ENCODE data around the gene RASL12.
"Not testable (repeated sequence)": the region's sequence is repeated elsewhere in the genome, so short reads cannot be mapped to it uniquely, and the experiment has no call there.

The RASL12 gene

DNA sequence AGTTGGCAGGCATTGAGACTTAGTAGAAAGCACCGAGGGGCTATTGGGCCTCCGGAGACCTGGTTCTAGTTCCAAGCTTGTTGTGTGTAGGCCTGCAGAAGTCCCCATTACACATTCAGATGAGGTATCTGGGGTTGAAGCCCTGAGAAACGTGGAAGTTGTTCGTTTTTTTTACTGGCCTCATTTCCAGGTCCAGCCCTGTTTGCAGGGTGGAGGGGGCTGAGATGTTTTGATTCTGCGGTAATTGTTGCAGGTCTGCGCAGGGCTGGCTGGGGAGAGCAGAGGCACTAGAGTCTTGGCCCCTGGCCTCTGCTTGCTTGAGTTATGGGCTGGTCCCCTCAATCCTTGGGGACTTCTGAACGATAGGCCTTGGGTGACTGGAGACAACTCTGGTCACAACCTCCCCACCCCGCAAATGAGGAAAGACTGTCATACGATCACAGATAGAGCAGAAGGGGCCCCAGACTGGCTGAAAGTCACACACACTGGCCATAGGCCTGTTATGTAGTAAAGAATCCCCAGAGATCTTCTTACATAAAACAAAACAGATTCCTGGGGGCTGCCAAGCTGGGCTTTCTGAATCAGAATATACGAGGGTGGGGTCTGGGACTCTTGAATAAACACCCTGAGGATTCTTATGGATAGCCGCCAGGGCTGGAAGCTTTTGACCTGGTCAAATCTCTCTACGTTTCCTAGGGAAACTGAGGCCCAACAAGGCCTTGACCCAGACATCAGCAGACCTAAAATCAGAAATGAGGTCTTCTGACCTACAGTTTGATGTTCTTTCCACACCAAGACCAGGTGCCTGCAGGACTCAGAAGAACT lies 24.4 kb upstream of the RASL12 start:
- DNase-seq (ENCODE audit: low read depth), result no peak

DNA sequence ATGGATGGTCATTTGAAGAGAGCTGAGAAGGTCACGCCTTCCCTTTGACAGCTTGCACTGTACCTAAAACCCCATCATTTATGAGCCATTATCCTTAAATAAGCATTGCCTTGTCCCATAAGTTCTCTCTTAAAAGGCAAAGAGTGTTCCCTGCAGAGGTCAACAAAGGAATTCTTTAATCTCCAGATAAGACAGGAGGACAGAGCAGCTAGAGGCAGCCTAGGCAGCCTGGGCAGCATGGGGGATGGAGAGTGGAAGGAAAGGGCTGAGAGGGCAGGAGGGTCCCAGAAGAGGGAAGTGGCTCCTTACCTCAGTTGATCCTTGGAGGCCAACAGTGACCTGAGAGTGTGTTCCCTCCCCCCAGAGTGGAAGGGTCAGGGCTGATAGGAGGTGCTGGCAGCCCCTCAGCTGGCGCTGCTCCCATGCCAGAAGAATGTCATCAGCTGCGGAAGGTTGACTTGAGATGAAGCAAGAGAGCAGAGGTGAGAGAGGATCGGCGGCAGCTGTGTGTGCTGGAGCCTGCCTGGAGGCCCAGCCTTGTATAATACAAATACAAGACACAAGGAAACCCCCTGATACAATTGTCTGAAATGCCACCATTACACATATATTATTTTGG lies 21.5 kb upstream of the RASL12 start:
- DNase-seq (ENCODE audit: low read depth), result no peak

DNA sequence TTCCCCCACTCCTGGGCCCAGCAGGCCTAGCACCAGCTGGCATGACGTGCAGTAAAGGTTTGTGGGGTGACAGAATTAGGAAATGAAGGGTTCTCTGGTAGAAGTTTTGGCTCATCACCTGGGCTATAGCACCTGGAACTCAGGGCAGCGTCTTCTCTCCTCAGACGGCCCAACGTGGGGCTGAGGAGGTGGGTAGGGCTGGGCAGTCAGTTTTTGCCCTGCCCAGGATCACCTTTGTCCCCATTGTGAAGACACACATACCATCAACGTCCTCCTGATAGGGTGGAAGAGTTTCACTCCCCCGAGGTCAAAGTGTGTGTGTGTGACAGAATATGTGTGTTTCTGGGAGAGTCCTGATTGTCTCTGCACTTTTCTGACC lies 20.8 kb upstream of the RASL12 start:
- no peak for DNase-seq (ENCODE audit: low read depth)

DNA sequence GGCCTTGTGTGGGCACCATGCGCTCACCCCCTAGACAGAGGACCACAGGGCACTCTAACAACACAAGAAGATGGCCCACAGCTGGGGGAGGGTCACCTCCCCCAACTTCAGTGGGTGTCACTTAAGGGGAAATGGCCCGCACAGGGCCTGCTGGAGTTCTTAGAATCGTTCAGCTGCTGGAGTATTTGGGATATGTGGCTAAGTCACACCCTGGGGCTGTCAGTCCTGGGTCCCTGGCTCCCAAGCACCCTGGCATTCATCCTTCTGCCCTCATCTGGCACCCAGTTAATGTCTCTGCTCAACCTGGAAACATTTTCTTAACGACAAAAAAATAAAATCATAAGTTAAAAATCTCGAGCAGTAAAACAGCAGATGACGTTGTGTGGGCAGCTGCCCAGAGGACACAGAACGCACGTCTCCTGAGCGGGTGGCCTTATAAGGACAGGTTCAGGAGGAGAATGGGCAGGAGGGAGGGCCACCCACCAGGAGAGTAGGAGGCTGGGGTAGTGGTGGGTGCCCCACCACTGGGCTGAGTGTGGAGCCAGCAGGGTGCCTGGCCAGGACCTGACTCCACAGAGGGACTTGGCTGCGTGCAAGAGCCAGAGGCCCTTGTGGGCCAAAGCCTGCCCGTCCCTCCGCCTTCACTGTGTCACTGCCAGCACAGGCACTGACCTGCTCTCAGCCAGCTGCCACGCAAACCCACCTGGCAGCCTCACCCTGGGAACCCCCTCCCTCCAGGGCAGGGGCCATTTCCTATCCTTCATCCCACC lies 20.3 kb upstream of the RASL12 start:
- DNase-seq (ENCODE audit: low read depth), result peak; percentile 5

DNA sequence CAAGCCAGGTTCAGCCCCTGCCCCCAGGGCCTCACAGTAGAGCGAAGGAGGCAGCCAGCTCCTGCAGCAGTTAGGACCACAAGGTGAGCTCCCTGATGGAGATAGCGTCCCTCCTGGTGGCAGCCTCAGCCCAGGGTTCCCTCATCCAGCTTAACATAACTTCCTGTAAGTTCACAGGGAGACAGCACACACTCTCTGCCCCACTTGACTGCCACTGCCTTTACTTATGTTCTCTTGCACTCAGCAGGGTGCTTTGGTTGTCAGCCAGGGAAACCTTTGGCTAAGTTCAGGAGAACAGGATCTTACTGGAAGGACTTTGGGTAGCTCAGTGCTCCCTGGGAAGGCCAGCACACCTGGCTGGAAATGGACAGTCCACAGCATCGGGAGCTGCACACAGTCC lies 19.6 kb upstream of the RASL12 start:
- DNase-seq (ENCODE audit: low read depth), result no peak

DNA sequence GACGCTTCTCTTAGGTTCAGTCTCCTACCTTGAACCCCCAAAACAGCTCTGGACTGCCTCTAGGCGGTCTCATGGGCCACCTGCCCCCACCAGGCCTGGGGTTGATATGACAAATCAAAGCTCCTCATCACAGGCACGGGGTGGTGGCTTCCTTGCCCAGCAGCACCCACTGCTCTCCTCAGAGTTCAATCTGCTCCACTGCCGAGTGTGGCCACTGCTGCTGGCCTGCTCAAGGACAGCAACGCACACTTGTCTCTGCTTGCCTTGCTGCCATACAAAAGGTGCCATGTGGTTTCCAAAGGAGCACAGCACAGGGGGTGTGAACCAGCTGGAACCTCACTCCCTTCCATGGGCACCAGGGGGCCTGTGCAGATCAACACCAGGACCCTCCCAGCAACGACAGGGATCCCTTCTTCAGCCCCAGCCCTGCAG lies 18.9 kb upstream of the RASL12 start:
- DNase-seq (ENCODE audit: low read depth), result no peak

DNA sequence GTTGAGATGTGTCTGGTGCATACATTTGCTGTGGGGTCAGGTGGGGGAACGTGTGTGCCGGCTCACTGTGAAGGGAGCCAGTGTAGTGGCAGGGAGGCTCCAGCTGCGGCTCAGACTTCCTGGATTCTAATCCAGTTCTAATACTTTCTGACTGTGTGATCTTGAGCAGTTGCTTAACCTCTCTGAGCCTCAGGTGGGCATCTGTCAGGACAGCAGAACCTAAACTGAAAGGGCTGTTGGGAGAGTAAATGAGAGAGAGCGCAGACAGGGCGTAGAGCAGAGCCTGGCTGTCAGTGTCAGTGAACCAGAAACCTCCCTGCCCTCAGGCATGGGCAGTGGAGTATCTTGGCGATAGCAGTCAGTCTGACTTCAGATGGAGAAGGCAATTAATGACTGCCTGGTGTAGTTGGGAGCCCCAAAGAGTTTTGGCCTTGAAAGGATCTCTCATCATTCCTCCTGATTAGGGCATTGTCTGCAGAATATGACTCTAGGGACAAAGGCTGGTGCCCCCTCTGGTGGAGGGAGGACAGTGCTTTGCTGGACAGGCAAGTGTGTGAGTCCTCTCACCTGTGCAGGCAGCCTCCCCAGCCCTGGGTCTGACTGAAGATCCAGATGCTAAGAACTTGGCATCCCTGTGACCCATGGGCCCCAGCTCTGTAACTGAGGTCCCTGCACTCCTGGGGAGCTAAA lies 18.3 kb upstream of the RASL12 start:
- DNase-seq (ENCODE audit: low read depth), result no peak

DNA sequence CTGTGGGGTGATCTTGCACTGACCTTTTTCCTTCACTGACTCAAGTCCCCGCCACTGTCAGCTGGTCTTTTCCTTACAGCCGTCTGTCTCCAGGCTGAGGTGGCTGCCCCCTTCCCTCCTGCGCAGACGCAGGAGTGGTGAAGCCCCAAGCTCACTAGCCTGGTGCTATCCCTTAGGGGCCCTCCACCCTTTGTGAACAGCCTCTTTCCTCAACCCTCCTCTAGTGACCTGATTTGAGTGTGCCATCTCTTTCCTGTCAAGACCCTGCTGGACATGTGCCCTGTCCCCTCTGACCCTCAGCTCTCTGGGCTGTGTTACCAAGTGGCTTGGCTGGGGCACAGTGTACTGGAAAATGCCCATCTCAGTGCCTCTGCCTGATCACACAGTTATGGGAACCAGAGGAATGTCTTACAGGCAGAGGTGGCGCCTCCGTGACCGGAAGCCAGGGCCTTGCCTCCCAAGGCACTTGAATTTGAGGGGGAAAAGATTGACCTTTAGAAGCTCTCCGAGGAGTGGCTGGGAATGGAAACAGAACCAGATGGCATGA lies 17.5 kb upstream of the RASL12 start:
- DNase-seq (ENCODE audit: low read depth), result no peak

DNA sequence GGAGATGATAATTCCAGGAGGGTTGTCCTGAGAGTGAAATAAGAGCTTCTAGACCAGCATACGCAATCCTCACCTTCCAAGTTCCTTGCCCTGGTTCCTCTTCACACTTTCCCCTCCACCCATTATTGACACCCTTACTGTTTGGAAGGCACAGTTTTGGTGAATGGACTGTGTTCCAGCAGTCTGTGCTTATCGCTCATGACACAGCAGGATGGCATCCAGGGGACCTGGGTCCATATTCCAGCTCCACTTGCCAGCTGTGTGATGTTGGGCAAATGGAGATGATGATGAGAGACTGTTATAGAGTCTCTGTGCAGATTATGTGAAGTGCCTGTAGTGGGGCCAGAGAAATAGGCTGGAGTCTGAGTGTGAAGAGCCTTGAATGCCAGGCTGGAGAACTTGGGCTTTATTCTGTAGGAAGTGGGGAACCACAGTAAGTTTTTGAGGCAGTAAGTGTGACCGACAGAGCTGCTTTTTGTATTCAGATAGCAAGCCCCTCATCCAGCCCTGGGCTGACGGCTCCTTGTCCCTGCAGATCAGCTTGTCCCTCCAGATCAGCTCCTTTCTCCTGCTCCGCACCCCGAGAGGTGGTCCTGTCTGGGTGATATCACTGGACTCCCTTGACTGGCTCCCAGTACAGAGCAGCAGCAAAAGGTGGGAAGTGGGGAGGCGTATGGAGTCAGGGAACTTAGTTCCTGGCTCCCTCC lies 16.9 kb upstream of the RASL12 start:
- DNase-seq (ENCODE audit: low read depth), result no peak

DNA sequence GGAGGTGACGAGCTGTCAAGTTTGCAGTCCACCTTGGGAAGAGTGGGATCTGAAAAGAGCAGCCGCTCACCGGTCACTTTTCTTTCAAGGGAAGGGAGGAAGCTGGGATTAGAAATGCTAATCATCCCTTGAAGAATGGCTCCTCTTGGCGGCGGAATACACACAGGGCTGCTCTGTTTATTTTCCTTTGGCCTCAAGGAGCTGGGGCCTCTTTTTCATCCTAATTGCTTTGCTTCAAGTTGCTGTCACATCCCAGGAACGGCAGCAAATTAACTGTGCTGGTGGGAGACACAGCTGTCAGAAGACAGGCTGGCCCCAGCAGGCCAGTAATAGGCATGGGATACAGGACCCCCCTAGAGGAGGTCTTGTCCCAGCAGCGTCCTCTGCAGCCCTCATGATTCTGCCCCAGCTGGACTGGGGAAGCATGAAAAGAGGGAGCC lies 15.5 kb upstream of the RASL12 start:
- DNase-seq (ENCODE audit: low read depth), result no peak

DNA sequence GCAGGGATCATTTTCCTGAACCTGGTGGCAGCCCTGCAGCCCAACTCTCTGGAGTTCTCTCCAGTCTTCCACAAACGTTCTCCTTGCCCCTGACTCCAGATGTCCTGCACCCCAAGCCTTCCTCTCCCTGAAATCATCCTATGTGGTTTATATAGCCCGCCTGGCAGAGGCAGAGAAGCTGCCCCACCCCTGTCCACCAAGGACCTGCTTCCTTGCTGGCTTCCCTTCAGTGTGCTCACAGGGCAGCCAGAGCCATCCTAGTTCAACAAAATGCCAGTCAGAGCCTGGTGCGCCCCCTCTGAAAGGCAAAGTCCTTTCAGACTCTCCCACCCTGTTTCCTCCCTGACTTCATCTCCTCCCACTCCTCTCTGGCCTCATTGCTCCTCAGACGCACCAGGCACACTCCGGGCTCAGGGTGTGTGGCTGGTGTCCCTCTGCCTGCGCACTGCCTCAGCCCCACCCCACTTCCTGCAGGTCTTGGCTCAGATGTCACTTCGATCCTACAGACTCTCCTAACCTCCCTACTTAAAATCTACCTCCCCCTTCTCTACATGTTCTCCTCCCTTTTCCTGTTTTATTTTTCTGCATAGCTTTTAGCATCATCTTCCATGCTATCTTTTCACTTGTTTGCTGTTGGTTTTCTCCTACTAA lies 14.6 kb upstream of the RASL12 start:
- DNase-seq (ENCODE audit: low read depth), result no peak

DNA sequence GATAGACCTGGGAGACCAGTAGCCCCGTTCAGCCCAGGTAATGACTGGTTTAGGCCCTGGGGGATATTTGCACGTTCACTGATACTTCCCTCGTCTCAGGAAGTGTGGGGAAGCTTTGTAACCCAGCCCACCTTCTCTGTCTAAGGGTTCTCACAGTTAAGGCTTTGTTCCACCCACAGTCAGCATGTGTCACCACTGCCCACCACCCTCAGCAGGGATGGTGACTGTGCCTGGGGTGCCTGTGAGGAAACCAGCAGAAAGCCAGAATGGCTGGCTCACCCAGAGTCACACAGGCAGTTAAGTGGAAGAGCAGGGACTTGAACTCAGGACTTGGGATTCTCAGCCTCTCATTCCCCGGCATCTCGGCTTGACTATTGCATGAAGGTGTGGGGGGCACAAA lies 14.0 kb upstream of the RASL12 start:
- no peak for DNase-seq (ENCODE audit: low read depth)

DNA sequence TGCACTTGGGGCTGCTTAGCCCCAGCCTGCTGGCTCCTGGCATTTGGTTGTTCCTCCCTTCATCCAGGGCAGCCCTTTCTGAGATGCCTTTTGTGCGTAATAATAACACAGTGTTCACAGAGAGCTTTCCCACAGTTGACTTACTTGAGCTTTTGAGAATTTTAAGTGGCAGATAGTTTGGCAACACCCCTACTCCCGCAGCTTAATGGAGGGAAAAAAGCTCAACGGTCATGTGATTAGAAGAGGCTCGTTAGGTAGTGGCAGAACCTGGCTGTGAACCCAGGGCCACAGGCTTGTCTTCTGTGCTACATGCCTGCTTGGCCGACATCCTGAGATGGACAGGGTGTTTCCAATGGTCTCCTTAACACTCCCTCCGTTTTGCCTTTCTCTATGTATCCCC lies 13.5 kb upstream of the RASL12 start:
- DNase-seq (ENCODE audit: low read depth), result no peak

DNA sequence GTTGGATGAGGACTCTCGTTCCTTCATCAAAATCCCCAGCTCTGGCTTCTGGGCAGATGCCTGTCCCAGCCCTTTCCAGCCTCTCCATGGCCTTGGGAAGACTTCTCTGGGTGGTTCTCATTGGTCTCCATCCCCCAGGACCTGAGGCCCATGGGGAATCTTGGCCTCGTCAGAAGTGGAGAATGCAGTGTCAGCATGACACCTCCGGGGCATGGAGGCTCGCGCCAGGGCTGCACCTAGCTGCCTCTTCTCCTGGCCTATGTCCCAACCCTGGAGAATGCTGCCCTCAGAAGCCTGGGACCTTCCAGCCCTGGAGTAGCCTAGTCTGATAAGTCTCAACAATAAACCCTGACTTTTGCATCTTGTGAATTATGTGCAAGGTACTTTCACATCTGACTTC lies 11.8 kb upstream of the RASL12 start:
- DNase-seq (ENCODE audit: low read depth), result no peak

DNA sequence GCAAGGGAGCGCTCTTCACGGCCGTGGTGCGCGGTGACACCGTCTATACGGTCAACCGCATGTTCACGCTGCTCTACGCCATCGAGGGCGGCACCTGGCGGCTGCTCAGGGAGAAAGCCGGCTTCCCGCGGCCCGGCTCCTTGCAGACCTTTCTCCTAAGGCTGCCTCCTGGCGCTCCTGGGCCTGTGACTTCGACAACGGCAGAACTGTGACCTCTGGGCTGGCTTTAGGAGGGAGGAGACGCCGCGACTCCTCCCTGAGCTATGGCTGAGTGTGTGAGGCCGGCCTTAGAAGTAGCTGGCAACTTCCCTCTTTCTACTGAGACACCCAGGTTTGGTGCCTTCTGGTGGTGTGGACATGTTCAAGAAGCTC lies 10.2 kb upstream of the RASL12 start:
- no peak for DNase-seq (ENCODE audit: low read depth)

DNA sequence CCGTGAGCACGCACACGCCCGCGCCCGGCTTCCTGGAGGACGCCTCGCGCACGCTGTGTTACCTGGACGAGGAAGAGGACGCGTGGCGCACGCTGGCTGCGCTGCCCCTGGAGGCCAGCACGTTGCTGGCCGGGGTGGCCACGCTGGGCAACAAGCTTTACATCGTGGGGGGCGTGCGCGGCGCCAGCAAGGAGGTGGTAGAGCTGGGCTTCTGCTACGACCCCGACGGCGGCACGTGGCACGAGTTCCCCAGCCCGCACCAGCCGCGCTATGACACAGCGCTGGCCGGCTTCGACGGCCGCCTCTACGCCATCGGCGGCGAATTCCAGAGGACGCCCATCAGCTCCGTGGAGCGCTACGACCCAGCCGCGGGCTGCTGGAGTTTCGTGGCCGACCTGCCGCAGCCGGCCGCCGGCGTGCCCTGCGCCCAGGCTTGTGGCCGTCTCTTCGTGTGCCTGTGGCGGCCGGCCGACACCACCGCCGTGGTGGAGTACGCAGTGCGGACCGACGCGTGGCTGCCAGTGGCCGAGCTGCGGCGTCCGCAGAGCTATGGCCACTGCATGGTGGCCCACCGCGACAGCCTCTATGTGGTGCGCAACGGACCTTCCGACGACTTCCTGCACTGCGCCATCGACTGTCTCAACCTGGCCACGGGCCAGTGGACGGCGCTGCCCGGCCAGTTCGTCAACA lies 9.6 kb upstream of the RASL12 start:
- DNase-seq (ENCODE audit: low read depth), result no peak

DNA sequence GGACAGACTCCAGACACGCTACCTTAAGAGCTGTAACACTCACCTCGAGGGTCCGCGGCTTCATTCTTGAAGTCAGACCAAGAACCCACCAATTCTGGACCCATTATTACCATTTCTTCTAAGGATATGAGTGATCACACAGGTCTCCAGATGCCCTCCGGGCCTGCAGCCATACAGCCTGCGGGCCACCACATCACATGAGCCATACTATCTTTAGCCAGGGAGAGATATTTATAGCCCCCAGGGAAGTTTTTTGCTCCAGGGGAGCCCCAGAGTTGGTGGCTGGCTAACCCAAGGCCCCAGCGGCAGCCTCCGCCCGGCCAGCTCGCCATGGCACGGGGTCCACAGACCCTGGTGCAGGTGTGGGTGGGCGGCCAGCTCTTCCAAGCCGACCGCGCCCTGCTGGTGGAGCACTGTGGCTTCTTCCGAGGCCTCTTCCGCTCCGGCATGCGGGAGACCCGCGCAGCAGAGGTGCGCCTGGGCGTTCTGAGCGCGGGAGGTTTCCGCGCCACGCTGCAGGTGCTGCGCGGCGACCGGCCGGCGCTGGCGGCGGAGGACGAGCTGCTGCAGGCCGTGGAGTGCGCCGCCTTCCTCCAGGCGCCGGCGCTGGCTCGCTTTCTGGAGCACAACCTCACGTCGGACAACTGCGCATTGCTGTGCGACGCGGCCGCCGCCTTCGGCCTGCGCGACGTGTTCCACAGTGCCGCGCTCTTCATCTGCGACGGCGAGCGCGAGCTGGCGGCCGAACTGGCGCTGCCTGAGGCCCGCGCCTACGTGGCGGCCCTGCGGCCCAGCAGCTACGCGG lies 8.9 kb upstream of the RASL12 start, which contains the start of gene KBTBD13:
Gene KBTBD13 (plus strand): TSS at position 261 of the 805 bp plus-strand sequence. CDS start 70 bp downstream, at position 331.
- DNase-seq (ENCODE audit: low read depth), result no peak

DNA sequence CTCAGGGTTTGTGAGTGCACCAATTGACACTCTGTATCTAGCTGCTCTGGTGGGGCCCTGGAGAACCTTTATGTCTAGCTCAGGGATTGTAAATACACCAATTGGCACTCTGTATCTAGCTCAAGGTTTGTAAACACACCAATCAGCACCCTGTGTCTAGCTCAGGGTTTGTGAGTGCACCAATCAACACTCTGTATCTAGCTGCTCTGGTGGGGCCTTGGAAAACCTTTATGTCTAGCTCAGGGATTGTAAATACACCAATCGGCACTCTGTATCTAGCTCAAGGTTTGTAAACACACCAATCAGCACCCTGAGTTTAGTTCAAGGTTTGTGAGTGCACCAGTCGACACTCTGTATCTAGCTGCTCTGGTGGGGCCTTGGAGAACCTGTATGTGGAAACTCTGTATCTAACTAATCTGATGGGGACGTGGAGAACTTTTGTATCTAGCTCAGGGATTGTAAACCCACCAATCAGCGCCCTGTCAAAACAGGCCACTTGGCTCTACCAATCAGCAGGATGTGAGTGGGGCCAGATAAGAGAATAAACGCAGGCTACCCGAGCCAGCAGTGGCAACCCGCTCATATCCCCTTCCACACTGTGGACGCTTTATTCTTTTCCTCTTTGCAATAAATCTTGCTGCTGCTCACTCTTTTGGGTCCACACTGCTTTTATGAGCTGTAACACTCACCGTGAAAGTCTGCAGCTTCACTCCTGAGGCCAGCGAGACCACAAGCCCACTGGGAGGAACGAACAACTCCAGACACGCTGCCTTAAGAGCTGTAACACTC lies 8.0 kb upstream of the RASL12 start:
- DNase-seq (ENCODE audit: low read depth), result not testable (repeated sequence)

DNA sequence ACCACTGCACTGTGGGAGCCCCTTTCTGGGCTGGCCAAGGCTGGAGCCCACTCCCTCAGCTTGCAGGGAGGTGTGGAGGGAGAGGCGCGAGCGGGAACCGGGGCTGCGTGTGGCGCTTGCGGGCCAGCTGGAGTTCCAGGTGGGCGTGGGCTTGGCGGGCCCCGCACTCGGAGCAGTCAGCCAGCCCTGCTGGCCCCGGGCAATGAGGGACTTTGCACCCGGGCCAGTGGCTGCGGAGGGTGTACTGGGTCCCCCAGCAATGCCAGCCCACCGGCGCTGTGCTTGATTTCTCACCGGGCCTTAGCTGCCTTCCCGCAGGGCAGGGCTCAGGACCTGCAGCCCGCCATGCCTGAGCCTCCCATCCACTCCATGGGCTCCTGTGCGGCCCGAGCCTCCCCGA lies 7.2 kb upstream of the RASL12 start:
- not testable (repeated sequence) for DNase-seq (ENCODE audit: low read depth)
